B cell (primary cell): ENCODE measurements around the gene LTB4R.

Source experiments
- CTCF ChIP-seq: fragments of 200-600 bp; IDR thresholded peaks from one replicate; pipeline ENCODE4 v1.8.0; 2022; ENCODE audit warnings: antibody characterized with exemption, mild to moderate bottlenecking
- EZH2 ChIP-seq: IDR thresholded peaks from 2 replicates; pipeline ENCODE4 v1.6.1; 2012; ENCODE audit warnings: borderline replicate concordance, low read depth, mild to moderate bottlenecking, moderate library complexity, low read length; ENCODE audit not compliant: insufficient read depth, poor library complexity, severe bottlenecking

GRCh38 chr14:24313913-24314312, 2.6 kb downstream of the LTB4R start:
- TF ChIP-seq CTCF: no peak
- no peak for TF ChIP-seq EZH2
